ENCODE results near the gene G2E3. TPM values are rescaled to one million over a fixed set of nuclear protein-coding genes. Genes with fewer than 3 reads are reported as not detected.

The G2E3 gene
- total RNA-seq, 1 donor from 2014 or later, result 20.5 TPM

DNA sequence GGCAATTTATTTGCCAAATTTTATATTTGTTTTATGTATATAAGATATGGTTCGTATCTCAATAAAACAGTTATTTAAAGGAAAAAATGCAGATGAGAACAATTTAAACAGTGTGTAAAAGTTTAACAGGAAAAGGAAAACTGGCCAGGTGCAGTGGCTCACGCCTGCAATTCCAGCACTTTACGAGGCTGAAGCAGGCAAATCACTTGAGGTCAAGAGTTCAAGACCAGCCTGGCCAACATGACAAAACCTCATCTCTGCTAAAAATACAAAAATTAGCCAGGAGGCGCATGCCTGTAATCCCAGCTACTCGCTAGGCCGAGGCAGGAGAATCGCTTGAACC lies 22.3 kb downstream of the G2E3 start:
- Histone ChIP-seq H3K9me3 (no peaks in the 10 kb centered on the region), H3K36me3 (no peaks in the 10 kb centered on the region), H3K27me3 (no peaks in the 10 kb centered on the region), H3K4me3 (no peak overlapping the region), H3K27ac (no peak overlapping the region), H3K4me1 (no peaks in the 10 kb centered on the region)
- no peak for DNase-seq (ENCODE audit: low spot score in 2 of 2)
- intact Hi-C loops (cut with DNase I), result no loop called here
- TF ChIP-seq, protein P1, sequence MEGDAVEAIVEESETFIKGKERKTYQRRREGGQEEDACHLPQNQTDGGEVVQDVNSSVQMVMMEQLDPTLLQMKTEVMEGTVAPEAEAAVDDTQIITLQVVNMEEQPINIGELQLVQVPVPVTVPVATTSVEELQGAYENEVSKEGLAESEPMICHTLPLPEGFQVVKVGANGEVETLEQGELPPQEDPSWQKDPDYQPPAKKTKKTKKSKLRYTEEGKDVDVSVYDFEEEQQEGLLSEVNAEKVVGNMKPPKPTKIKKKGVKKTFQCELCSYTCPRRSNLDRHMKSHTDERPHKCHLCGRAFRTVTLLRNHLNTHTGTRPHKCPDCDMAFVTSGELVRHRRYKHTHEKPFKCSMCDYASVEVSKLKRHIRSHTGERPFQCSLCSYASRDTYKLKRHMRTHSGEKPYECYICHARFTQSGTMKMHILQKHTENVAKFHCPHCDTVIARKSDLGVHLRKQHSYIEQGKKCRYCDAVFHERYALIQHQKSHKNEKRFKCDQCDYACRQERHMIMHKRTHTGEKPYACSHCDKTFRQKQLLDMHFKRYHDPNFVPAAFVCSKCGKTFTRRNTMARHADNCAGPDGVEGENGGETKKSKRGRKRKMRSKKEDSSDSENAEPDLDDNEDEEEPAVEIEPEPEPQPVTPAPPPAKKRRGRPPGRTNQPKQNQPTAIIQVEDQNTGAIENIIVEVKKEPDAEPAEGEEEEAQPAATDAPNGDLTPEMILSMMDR (IDR thresholded peaks at IDR 0.05), result no peak

DNA sequence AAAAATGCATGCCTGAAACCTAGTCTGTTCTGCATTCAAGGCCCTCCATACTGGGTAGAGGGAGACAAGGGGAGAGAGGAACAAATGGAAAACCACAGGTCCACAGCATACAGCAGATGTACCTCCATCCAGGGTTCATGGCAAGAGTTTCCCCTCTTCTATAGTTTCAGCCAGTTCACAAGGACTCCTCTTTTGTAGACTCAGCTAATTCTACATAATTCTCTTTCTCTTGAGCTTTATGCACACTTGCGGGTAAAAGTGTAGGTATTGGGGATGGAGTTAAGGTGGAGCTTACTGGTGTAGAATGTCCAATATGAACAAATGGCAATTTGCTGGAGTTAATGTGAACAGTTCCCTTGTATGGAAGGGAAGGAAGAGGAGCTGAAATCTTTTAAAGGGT lies 23.4 kb downstream of the G2E3 start:
- H3K4me3 ChIP-seq, result no peak overlapping the region
- no peaks in the 10 kb centered on the region for H3K4me1 ChIP-seq
- no peak overlapping the region for H3K27ac ChIP-seq
- no peaks in the 10 kb centered on the region for H3K27me3 ChIP-seq
- intact Hi-C loops (cut with DNase I), result no loop called here
- TF ChIP-seq, protein P1 (IDR thresholded peaks at IDR 0.05), result no peak
- no peaks in the 10 kb centered on the region for H3K9me3 ChIP-seq
- DNase-seq (ENCODE audit: low spot score in 2 of 2), result no peak
- H3K36me3 ChIP-seq, result no peaks in the 10 kb centered on the region

DNA sequence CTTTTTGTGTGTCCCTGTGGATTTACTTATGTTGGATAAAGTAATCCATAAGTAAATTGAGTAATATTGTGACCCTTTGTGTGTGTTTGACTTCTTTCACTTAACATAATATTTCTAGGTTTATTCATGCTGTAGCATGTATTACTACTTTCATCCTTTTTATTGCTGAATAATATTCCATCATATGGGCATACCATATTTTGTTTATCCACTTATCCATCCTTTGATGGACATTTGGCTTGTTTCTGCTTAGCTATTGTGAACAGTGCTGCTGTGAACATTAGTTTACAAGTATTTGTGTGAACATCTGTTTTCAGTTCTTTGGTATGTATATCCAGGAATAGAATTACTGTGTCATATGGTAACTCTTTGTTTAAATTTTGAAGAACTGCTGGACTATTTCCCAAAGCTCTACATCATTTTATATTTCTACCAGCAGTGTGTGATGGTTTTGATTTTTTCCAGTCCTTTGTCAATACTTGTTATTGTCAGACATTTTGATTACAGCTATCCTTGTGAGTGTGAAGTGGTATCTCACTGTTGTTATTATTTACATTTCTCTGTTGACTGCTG lies 25.2 kb downstream of the G2E3 start:
- DNase-seq (ENCODE audit: low spot score in 2 of 2), result no peak
- Histone ChIP-seq H3K36me3 (no peaks in the 10 kb centered on the region), H3K4me1 (no peaks in the 10 kb centered on the region), H3K9me3 (no peaks in the 10 kb centered on the region), H3K27ac (no peak overlapping the region), H3K4me3 (no peak overlapping the region), H3K27me3 (no peaks in the 10 kb centered on the region)
- intact Hi-C loops (cut with DNase I), result no loop called here
- TF ChIP-seq, protein P1 (IDR thresholded peaks at IDR 0.05), result no peak

DNA sequence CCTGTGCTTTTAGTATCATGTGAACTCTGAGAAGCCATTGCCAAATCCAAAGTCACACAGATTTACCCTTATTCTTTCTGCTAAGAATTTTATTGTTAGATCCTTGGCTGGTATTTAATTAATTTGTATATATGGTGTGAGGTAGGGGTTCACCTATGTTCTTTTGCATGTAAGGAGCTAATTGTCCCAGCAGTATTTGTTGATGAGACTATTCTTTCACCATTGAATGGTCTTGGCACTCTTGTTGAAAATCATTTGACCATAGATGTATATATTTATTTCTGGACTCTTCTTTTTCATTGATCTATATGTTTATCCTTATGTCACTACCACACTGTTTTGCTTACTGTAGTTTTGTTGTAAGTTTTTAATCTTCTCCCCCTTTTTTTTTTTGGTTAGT lies 26.2 kb downstream of the G2E3 start:
- Histone ChIP-seq H3K9me3 (no peaks in the 10 kb centered on the region), H3K27me3 (no peaks in the 10 kb centered on the region), H3K4me1 (no peaks in the 10 kb centered on the region), H3K4me3 (no peak overlapping the region), H3K36me3 (peaks cover 5 to 8% of the 10 kb centered on the region in 2 donors), H3K27ac (no peak overlapping the region)
- DNase-seq (ENCODE audit: low spot score in 2 of 2), result no peak
- intact Hi-C loops (cut with DNase I), result no loop called here
- TF ChIP-seq, protein P1 (IDR thresholded peaks at IDR 0.05), result no peak

DNA sequence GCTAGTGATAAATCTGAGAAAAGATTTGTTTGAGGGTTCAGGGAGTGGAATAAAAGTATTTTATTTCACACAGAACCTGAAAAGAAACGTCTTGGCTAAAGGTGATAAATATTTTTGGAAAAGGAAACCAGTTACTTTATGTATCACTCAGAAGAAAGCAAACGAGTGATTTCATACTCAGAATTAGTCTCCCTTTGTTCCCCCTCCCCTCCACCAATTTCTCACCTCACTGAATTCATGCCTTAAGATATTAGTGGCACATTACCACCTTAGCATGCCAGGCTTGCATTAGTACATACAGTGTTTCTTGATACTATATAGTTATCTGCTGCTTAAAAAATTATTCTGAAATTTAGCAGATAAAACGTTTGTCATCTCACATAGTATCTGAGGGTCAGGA lies 28.2 kb downstream of the G2E3 start:
- Histone ChIP-seq H3K27ac (no peak overlapping the region), H3K36me3 (peaks cover 6 to 9% of the 10 kb centered on the region in 2 donors), H3K4me3 (no peak overlapping the region), H3K9me3 (no peaks in the 10 kb centered on the region), H3K27me3 (no peaks in the 10 kb centered on the region), H3K4me1 (no peaks in the 10 kb centered on the region)
- intact Hi-C loops (cut with DNase I), result no loop called here
- TF ChIP-seq, protein P1 (IDR thresholded peaks at IDR 0.05), result no peak
- DNase-seq (ENCODE audit: low spot score in 2 of 2), result no peak

DNA sequence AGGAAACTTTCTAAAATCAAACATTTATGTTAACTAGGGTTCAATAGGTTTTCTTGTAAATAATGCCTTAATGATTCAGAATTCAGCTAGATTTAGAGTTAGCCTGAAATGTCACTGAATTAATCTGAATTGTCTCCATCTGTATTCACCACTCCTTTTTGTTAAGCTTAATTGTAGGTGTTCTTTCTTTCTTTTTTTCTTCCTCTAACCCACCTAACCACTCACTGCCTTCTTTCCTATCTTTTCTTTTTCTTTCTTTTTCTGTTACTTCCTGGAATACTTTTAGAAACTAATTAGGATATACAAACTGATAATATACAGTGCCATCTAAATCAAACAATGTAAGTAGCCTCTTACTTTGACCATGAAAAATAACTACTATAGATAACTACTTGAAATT lies 29.9 kb downstream of the G2E3 start:
- Histone ChIP-seq H3K4me1 (no peaks in the 10 kb centered on the region), H3K27ac (no peak overlapping the region), H3K9me3 (no peaks in the 10 kb centered on the region), H3K36me3 (peaks cover 6 to 9% of the 10 kb centered on the region in 2 donors), H3K27me3 (no peaks in the 10 kb centered on the region), H3K4me3 (no peak overlapping the region)
- TF ChIP-seq, protein P1 (IDR thresholded peaks at IDR 0.05), result no peak
- no peak for DNase-seq (ENCODE audit: low spot score in 2 of 2)
- intact Hi-C loops (cut with DNase I), result no loop called here

All from ascending aorta (tissue), 2 donors.